Frontal cortex (tissue), 4 donors: ENCODE results near the gene INS. TPM values are rescaled to one million over a fixed set of nuclear protein-coding genes. Genes with fewer than 3 reads are reported as not detected.
A peak's percentile ranks its signal among the peaks of the same experiment; 100 is the strongest.
"Not testable (repeated sequence)": the region's sequence is repeated elsewhere in the genome, so short reads cannot be mapped to it uniquely, and the experiment has no call there.

Experiments used
- DNase-seq, 2 donors: peaks; one replicate each; pipeline ENCODE4 v3.0.0; 2012; ENCODE audit warnings: low spot score in 2 of 2
- FAIRE-seq: peaks from 2 replicates; lab custom pipeline; 2012; peaks lifted over from hg19 to GRCh38; lab: Jason Lieb, UNC
- total RNA-seq: library from RNA; depleted of rRNA; stranded (reverse); fragments of >200 nt; gene quantifications from one replicate; pipeline ENCODE4 v1.2.3, GENCODE V29; 2014
- donor health status: control.
- donor health status: control.
- donor health status: control.

The INS gene
- total RNA-seq, 1 donor from 2014 or later, result not detected

DNA sequence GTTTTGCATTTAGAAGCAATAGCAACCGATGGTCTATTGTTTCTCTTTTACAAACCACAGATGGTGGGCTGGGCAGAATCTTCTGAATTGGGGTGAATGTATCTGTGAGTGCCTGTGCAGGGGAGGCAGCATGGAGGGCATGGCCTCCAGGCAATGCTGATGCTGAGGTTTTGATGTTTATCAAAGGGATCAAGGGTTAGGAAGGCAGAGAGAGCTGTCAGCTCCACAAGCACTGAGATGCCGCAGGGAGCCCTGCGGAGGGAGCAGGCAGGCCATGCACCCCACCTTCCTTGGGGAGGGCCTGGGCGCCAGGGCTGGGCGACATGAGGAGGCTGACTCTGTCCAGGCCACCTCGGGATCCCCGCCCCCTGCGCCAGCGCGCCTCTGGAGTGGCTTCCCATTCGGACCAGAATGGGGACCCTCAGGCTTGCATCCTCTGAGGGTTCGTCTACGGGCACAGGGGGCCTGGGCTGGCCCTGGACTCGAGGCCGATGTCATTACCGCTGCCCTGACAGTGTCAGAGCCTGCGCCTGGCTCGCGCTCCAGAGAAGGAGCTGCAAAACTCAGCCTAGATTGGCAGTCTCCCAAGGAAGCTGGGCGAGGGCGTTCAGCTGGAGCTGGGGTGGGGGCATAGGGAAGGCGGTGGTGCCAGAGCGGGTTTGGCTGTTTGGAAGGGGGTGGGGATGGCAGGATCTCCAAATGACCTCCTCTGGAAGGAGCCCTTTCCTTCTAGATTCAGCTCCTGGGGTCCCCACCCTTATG is 24.5 kb upstream of the INS start:
- DNase-seq, result peak in 1 of 2 donors; percentile 68

GRCh38 chr11:2182692-2183474 is 21.9 kb upstream of the INS start:
- FAIRE-seq, result no peak
- DNase-seq, result no peak

More for the DNA sequence above, 24.5 kb upstream of the INS start:
- no peak for FAIRE-seq

DNA sequence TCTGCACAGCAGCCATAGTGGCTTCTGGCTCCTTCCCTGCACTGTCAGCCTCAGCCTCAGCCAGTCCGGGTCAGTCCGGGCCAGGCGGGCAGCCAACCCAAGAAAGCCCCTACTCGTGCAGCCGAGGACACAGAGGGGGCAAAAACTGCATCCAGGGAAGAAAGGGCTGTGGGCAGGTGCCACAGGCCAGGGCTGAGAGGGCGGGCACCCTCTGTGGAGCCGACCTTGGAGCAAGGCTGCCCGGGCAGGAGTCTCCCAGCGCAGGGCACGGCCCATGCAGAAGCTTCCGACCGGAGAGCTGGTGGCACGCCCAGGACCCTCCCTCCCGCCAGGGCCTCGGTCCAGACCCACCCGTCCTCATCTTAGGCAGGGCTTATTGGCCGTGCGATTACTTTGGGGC is 21.1 kb upstream of the INS start:
- DNase-seq, result no peak
- no peak for FAIRE-seq

GRCh38 chr11:2180789-2181370 is 19.9 kb upstream of the INS start:
- DNase-seq (no peak), FAIRE-seq (no peak)

DNA sequence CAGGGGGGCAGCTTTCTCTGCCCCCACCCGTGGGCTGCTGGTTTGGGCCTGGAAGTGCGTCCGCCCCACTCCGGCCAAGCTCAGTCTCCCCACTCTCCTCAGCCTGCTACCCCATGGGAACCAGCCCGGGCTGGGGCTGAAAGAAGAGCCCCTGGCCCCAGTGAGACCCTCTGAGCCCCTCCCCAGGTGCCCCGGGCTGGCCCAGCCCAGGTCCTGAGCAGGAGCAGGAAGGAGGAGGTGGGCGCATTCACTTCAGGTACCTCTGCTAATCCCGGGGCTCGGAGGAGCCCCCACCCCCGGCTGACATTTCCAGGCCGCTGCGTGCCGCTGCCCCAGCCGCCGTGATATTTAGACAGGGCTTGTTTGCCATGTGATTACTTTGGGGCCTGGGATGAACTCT is 19.3 kb upstream of the INS start:
- FAIRE-seq (no peak), DNase-seq (no peak)

DNA sequence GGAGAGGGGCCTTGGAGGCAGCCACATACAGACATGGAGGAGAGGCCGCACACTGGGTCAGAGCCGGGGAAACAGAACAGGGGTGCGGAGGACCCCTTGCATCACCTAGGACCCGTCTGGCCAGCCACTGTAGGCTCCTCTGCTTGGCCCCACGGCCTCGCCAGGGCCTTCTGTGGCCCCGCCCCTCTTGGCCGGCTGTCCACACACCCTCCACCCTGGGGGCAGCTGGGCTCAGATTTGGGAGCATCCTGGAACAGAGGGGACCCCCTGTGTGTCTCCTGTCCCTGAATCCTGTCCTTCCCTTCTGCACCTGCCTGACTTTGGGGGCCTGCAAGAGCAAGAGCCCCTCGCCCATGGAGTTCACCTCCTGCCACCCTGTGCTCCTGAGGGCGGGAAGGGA is 18.5 kb upstream of the INS start:
- no peak for FAIRE-seq

DNA sequence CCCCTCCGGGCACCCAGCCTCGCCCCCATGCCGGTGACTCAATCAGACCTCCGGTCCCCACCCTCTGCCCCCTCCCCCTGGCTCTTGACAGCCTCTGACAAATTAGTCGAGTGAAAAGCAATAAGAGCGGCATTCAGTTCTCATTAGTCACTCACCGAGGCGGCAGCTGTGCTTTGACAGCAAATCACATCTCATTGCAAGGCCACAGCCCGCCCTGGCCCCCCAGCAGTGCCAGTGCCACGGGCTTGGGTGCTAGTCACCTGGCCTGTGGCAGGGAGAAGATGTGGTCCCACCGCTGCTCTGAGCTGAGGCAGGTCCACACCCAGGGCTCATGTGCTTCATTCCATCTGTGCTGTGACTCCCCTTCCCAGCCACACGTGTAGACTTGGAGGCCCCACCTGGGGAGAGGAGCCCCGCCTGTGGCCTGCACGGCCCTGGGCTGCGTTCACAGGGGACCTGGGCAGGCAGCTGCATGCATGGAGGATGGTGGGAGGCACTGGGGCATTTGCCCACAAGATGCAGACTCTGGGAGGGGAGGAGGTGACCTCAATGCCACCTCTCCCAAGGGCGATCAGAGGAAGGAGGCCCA is 18.0 kb upstream of the INS start:
- DNase-seq, result no peak
- FAIRE-seq, result no peak

More for the DNA sequence above, 18.5 kb upstream of the INS start:
- DNase-seq, result no peak

DNA sequence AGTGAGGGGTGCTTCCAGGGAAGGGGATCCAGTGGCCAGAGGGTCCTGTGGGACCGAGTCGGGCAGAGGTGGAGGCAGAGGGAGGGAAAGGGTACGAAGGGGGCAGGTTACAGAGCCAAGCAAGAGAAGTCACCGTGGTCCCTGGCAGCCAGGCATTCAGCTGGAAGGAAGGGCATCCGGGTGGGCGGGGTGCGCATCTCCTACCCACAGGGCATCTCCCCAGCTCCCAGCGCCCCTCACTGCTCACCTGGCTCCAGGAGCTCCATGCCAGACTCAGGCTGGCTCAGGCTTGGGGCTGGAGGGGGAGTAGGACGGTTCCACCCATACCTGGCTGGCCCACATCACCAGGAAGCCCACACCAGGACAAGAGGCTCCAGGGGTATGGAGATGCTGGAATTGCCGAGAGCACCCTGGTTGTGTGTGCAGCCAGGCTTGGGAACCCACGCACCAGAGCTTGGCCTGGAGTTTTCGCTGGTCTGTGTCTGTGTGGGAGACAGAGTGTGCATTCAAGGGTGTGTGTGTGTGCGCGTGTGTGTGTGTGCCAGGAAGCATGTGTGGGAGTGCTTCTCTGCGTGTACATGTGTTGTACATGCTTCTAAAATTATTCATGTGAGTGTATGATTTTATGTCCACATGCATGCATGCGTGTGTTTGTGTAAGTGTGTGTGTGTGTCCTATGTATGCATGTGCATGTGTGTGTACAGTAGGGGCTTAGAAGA is 17.2 kb upstream of the INS start:
- DNase-seq, result not testable (repeated sequence)

DNA sequence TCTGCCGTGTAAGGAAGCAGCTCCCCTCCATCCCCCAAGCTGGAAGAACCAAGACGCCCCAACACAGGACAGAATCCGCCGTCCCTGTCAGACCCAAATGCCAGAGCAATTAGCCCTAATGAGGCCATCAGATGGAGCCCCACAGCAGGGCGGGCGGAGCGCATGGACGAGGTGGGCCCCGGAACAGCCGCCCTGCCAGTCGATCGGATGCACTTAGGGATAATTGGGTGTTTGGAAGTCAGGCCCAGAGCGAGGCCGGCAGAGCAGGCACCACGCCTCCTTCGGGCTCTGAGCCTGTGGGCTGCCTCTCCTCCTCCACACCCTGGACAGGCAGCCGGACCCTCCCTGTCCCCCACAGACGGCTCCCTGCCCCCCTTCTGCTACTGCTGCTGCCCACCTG is 16.1 kb upstream of the INS start:
- no peak for DNase-seq
- no peak for FAIRE-seq

More for the DNA sequence above, 17.2 kb upstream of the INS start:
- FAIRE-seq, result not testable (repeated sequence)

GRCh38 chr11:2176389-2176900 is 15.4 kb upstream of the INS start:
- DNase-seq, result no peak
- no peak for FAIRE-seq

DNA sequence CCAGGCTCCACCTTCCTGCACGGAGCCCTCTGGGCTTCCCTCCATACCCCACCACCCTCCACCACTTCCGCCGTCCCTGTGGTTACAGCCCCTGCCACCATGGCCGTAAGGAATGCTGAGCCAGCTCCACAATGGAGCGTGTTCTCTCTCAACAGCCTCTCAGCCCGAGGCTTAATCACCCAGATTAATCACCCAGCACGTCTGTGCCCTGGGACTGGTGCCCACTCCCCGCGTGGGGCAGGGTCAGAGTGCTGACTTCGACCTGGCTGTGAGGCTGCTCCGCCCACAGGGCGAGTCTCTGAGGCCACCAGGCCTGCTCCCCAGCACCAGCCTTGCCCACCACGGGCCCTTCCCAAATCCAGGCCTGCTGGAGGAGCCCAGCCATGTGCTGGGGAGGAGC is 14.7 kb upstream of the INS start:
- no peak for FAIRE-seq

GRCh38 chr11:2174361-2174760 is 13.4 kb upstream of the INS start:
- FAIRE-seq (no peak), DNase-seq (no peak)

More for the DNA sequence above, 14.7 kb upstream of the INS start:
- no peak for DNase-seq

- DNase-seq, result no peak
- no peak for FAIRE-seq
Measured at GRCh38 chr11:2173761-2174160, 12.8 kb upstream of the INS start.

DNA sequence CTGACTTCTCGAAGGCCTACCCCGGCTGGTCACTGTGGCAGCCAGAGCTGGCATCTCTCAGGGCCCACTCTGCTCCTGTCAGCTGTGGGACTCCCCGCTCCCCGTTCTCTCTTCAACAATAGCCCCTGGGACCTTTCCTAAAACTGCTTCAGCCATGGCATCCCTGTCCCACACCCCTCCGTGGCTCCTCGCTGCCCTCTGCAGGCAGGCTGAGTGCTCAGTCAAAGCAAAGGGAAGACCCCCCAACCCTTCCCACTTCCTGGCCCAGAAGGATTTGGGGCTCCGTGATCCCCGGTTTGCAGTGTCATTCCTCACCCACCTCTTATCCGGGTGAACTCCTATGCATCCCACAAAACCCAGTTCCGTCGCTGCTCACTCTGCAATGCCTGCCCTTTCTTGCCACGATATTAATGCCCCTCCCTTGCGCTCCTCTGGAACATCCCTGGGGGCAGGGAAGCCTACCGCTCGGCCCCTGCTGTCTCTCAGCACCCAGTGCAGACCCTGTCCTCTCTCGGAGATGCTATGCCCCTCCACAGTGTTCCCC is 12.2 kb upstream of the INS start:
- no peak for DNase-seq
- no peak for FAIRE-seq

DNA sequence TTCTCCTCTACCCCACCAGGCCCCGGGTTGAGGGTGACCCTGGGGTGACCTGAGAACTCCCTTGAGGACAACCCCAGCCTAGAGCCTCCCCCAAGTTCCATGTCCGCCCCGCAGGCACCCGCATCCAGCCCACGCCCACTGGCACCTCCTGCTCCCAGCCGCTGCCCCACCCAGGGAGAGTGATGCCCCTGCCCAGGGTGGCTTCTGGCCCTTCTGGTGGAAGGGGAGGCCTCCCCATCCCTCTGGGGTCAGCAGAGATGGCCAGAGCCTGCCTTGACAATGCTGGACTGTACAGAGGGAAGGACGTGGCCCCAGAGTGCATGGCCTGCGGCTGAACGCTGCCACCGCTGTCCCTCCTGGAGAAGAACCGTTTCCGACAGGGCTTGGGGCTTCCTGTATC is 11.7 kb upstream of the INS start:
- FAIRE-seq, result no peak

DNA sequence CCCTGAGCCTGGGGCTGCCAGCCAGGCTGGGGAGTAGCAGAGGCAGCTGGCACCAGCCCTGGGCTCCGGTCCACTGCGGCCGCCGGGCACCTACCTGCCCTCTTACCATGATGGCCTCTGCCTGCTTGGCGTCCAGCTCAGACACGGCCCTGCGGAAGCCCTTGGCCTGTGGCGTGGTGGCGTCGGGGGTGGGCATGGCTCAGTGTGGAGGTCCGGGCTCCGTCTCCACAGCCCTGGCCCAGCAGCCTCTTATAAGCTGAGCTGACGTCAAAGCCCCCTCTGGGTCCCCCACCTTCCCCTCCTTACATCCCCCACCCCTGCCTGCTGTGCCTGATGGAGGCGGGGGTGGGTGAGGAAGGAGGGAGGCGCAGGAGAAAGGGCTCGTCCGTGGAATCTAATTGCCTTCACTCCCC is 10.6 kb upstream of the INS start, which contains the start of gene TH:
TH (minus strand) TSS at position 225 of the 413 bp plus-strand sequence; CDS start at position 196, 29 bp downstream.
- DNase-seq (no peak), FAIRE-seq (no peak)

More for the DNA sequence above, 11.7 kb upstream of the INS start:
- no peak for DNase-seq

DNA sequence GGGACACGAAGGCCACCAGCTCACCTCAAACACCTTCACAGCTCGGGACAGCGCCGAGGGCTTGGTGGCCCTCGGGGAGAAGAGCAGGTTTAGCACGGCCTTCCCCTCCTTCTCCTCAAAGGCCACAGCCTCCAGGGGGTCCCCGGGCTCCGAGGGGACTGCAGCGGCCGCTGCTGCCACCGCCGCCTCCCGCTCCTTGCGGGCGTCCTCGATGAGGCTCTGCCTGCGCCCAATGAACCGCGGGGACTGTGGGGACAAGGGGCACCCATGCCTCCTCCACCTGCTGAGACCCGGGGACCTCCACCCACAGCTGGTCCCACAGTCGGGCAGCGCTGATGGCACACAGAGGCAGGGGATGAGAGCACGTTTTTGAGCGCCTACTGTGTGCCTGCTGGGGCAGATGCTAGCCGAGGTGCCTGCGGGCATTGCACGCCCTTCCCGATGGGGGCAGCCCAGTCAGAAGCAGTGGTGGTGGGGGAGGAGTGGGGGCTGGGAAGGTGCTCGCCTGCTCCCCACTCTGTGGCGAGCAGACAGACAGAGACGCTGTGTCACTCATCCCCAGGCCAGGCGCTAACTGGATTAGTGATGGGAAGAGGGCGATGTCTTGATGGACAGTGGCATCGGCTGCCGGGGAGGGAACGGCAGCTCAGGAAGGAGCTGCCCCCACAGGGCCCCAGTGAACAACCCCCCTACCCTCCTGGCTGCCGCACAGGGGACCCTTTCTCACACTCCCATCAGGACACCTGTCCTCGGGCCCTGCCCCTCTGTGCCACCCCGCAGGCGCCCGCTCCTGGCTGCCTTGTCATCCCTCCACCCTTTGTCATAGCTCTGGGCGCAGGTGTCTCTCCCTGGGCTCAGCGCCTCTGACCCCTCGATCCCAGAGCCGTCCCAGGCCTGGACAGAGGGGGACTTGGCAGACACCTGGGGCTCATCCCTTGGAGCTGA is 8.9 kb upstream of the INS start:
- DNase-seq, result no peak
- no peak for FAIRE-seq

- FAIRE-seq (no peak), DNase-seq (no peak)
Measured at GRCh38 chr11:2169005-2169378, 8.0 kb upstream of the INS start.
